Breast epithelium (tissue), 4 donors: ENCODE results near the gene FRMD4A. TPM values are rescaled to one million over a fixed set of nuclear protein-coding genes. Genes with fewer than 3 reads are reported as not detected.

Experiments
- DNase-seq, 2 donors: peaks; one replicate each; pipeline ENCODE4 v3.0.0-alpha.2; 2019; ENCODE audit warnings: low spot score in 2 of 2
- H3K27ac ChIP-seq, 2 donors: fragments of 200-600 bp; sonication (generic) in 1 of 2; one replicate each; pipeline ENCODE4 v1.5.1; 2016 to 2019; ENCODE audit warnings: mild to moderate bottlenecking in 1 of 2
- H3K27me3 ChIP-seq, 2 donors: fragments of 200-600 bp; sonication (generic) in 1 of 2; one replicate each; pipeline versions ENCODE4 v1.5.1 to v1.6.0; 2017 to 2019; ENCODE audit warnings: control low read depth in 1 of 2, mild to moderate bottlenecking in 1 of 2
- H3K36me3 ChIP-seq: fragments of 200-600 bp; one replicate; pipeline ENCODE4 v1.5.1; 2019
- H3K4me1 ChIP-seq, 2 donors: fragments of 200-600 bp; sonication (generic); one replicate each; pipeline ENCODE4 v1.5.1; 2016 to 2019; ENCODE audit warnings: control low read depth in 1 of 2
- H3K4me3 ChIP-seq, 3 donors: fragments of 200-600 bp; sonication (generic); 1 replicate in 2 of 3; 2 replicates in 1 of 3; pipeline ENCODE4 v1.5.1; 2016 to 2019; ENCODE audit warnings: mild to moderate bottlenecking in 3 of 3, moderate library complexity in 2 of 3
- H3K9me3 ChIP-seq, 2 donors: fragments of 200-600 bp; sonication (generic) in 1 of 2; one replicate each; pipeline ENCODE4 v1.5.1; 2016 to 2019; ENCODE audit warnings: control low read depth in 1 of 2
- POLR2A ChIP-seq: fragments of 450-650 bp; IDR thresholded peaks from one replicate; pipeline ENCODE4 v1.6.1; 2016; ENCODE audit warnings: antibody characterized with exemption, mild to moderate bottlenecking, moderate library complexity
- POLR2AphosphoS5 ChIP-seq, 3 donors: sonication (generic); formaldehyde crosslinking; IDR thresholded peaks; one replicate each; pipeline ENCODE4 v1.6.1; 2017; ENCODE audit warnings: antibody characterized with exemption in 3 of 3
- intact Hi-C: fragments of 100-400 bp; cut with DNase I; formaldehyde crosslinking; loops from one replicate; pipeline ENCODE4 v1.15.1; 2023; ENCODE audit warnings: low total_unique reads
- total RNA-seq, 3 donors: library from RNA; depleted of rRNA; stranded (reverse); fragments of >200 nt; gene quantifications; one replicate each; pipeline ENCODE4 v1.1.0, GENCODE V29; 2016
- TF ChIP-seq, protein P1 (sequence below), 3 donors: fragments of 450-650 bp; IDR thresholded peaks; one replicate each; pipeline ENCODE4 v1.5.1; 2016 to 2017; ENCODE audit warnings: antibody characterized with exemption in 3 of 3, mild to moderate bottlenecking in 3 of 3, moderate library complexity in 3 of 3

The FRMD4A gene
- total RNA-seq, 3 donors from 2014 or later, result 27.5 to 107 (median 34.4) TPM

DNA sequence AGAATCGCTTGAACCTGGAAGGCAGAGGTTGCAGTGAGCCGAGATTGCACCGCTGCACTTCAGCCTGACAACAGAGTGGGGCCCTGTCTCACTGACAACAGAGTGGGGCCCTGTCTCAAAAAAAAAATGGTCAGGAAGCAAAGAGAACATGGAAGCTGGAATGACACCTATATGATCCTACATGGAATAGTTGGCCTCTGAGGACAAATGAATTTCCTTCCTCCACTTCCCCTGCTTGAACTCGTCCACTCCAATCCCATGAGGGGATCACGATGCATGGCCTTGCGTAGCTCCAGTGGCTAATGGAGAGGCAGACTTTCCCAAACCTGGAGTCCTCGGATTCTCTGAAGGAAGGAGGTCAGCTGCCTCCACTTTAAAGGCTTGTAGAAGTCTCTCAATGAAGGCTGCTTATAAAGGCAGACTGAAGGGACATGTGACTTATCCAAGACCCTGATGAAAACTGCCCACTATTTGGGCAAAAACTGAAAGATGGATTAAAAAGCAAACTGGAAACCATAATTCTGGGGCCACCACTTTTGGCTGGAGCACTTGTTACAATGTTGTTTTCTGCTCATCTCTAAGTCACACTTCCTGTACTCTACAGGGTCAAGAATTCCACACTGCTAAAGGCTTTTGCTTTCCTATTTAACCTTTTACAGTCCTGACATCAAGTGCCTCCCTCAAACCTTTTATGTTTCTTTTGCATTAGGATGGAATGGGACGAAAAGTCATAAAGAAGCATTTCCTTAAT is 529.4 kb downstream of the FRMD4A start:
- Histone ChIP-seq H3K4me3 (no peak overlapping the region), H3K9me3 (no peaks in the 10 kb centered on the region), H3K27me3 (no peaks in the 10 kb centered on the region), H3K36me3 (no peaks in the 10 kb centered on the region), H3K27ac (no peak overlapping the region), H3K4me1 (no peaks in the 10 kb centered on the region)
- DNase-seq, result no peak
- TF ChIP-seq POLR2AphosphoS5 (IDR thresholded peaks at IDR 0.05), result no peak
- intact Hi-C loops, result no loop called here

DNA sequence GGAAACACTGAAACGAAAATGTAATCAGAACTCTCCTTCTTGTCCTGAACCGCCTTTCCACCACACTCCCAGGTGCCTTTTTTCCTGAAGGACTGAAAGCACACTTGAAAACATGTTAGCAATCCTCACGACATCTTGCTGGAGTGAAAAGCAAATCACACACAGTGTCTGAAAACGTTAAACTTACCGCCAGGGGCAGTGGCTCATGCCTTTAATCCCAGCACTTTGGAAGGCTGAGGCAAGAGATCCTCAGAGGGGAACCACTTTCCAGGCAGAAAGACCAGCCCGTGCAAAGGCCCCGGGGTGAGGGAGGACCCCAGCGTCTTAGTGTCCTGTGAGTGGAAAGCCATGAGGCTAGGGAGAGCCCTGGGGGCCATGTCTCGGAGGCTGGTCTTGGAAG is 533.6 kb downstream of the FRMD4A start:
- TF ChIP-seq POLR2AphosphoS5 (IDR thresholded peaks at IDR 0.05) (no peak), POLR2A (no peak)
- TF ChIP-seq, protein P1, sequence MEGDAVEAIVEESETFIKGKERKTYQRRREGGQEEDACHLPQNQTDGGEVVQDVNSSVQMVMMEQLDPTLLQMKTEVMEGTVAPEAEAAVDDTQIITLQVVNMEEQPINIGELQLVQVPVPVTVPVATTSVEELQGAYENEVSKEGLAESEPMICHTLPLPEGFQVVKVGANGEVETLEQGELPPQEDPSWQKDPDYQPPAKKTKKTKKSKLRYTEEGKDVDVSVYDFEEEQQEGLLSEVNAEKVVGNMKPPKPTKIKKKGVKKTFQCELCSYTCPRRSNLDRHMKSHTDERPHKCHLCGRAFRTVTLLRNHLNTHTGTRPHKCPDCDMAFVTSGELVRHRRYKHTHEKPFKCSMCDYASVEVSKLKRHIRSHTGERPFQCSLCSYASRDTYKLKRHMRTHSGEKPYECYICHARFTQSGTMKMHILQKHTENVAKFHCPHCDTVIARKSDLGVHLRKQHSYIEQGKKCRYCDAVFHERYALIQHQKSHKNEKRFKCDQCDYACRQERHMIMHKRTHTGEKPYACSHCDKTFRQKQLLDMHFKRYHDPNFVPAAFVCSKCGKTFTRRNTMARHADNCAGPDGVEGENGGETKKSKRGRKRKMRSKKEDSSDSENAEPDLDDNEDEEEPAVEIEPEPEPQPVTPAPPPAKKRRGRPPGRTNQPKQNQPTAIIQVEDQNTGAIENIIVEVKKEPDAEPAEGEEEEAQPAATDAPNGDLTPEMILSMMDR (IDR thresholded peaks at IDR 0.05), result no peak
- DNase-seq, result no peak
- intact Hi-C loops, result no loop called here
- no peak overlapping the region for H3K4me3 ChIP-seq
- no peaks in the 10 kb centered on the region for H3K36me3 ChIP-seq
- no peaks in the 10 kb centered on the region for H3K9me3 ChIP-seq
- no peak overlapping the region for H3K27ac ChIP-seq
- no peaks in the 10 kb centered on the region for H3K4me1 ChIP-seq
- no peaks in the 10 kb centered on the region for H3K27me3 ChIP-seq

DNA sequence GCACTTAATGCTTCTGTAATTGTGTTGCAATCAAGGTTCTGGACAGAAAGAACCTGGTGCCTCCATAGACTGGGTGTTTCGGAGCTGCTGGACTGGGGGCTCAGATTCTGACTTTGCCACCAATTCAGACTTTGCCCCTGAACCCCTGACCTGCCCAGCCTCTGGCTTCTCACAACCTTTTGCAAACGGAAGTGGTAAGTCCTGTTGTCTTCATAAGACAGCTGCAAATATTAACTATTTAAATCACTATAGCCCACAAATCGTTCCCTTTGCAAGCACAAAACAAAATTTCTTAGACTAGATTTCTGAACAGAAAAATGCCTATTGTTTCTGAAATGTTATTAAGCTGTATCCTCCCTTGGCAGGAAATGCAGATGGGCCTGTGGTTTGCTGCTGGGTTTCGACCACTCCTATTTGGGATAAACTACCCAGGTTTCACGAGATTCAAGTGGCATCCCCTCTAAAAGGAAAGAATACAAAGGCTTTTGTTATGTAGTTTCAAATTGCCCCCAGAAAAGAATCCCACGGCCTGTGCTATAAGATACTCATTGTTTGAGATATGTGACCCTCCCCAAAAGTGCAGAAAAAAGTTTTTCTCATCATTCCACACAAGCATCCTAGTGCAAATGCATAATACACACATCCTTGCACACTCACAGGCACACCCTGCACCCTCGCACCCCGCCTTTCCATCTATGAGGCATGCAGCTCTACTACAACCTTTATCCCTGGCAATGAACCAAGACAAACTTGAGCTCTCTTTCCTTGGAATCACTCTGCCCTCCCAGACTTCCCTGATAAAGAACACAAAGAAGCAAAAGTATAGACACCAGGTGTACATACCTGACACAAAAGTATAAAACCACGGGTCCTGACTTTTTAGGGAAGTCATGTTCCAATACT is 534.8 kb downstream of the FRMD4A start:
- Histone ChIP-seq H3K9me3 (no peaks in the 10 kb centered on the region), H3K4me1 (no peaks in the 10 kb centered on the region), H3K4me3 (no peak overlapping the region), H3K36me3 (no peaks in the 10 kb centered on the region), H3K27me3 (no peaks in the 10 kb centered on the region), H3K27ac (no peak overlapping the region)
- intact Hi-C loops, result no loop called here
- no peak for DNase-seq
- TF ChIP-seq, protein P1 (IDR thresholded peaks at IDR 0.05), result no peak
- TF ChIP-seq POLR2A (no peak), POLR2AphosphoS5 (IDR thresholded peaks at IDR 0.05) (no peak)

DNA sequence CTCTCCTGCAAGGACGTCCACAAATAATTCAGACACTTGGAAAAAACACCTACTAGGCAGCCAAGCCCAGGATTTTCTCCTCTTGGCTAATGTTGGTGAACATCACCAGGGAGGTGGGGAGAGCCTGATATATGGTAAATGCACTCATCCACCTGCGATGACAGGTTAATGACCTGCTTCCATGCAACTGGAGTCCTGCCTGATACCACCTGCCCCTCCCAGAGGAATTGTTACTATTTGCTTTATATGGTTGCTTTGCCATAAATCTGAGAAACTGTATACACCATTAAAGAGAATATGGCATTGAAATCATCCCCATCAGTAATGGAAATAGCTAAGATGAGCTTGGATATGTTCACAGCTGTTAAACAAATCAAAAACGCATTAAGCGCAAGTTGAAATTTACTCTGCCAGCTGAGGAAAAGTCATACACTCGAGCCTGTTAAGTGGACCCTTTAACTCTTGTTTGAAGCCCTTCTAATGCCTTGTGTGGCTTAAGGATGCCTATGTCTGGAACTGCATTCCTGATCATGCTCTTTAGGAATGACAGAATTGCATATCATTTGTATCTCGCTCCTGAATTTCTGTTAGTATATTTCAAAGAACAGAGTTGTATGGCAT is 535.6 kb downstream of the FRMD4A start:
- TF ChIP-seq, protein P1 (IDR thresholded peaks at IDR 0.05), result no peak
- TF ChIP-seq POLR2A (no peak), POLR2AphosphoS5 (IDR thresholded peaks at IDR 0.05) (no peak)
- H3K4me3 ChIP-seq, result no peak overlapping the region
- H3K36me3 ChIP-seq, result no peaks in the 10 kb centered on the region
- no peak overlapping the region for H3K27ac ChIP-seq
- intact Hi-C loops, result no loop called here
- no peaks in the 10 kb centered on the region for H3K27me3 ChIP-seq
- no peaks in the 10 kb centered on the region for H3K9me3 ChIP-seq
- no peaks in the 10 kb centered on the region for H3K4me1 ChIP-seq
- no peak for DNase-seq

DNA sequence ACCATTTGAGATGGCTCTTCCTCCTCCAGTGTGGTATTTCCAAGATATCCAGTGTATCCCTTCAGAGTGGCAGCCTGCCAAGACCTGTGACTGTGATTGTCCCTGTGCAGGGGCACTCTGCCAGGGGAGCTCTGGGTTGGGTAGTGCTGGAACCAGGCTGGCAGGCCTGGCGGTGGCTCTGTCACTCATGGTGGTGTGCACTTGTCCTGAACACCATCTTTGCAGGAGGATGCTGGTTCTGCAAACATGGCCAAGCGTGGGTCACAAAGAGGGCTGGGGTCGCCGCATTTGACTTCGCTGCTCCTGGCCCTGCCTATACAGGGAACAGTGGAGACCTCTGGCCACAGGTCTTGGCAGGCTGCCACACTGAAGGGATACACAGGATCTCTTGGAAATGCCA is 538.7 kb downstream of the FRMD4A start:
- Histone ChIP-seq H3K9me3 (no peaks in the 10 kb centered on the region), H3K36me3 (no peaks in the 10 kb centered on the region), H3K4me1 (no peaks in the 10 kb centered on the region), H3K4me3 (no peak overlapping the region), H3K27ac (no peak overlapping the region), H3K27me3 (no peaks in the 10 kb centered on the region)
- intact Hi-C loops, result no loop called here
- no peak for TF ChIP-seq POLR2AphosphoS5 (IDR thresholded peaks at IDR 0.05)
- TF ChIP-seq, protein P1 (IDR thresholded peaks at IDR 0.05), result no peak
- no peak for TF ChIP-seq POLR2A
- peak in 1 of 2 donors; percentile 57 for DNase-seq
